Common myeloid progenitor, CD34-positive (primary cell): Measurements from ENCODE around the gene SYNGR3.

Source experiments
- CTCF ChIA-PET: fragments of 350-600 bp; sonication (Branson Sonifier 250); formaldehyde crosslinking; loops from one replicate; lab custom pipeline; 2021; ENCODE audit warnings: antibody characterized with exemption; lab: Charles Lee
- POLR2A ChIA-PET: fragments of 350-600 bp; sonication (Branson Sonifier 250); formaldehyde crosslinking; loops from one replicate; lab custom pipeline; 2021; ENCODE audit warnings: antibody characterized with exemption; lab: Charles Lee
- DNase-seq, 3 donors: peaks; one replicate each; pipeline versions ENCODE4 v3.0.0 to v3.0.0-alpha.2; 2013
- H3K27ac ChIP-seq, 2 experiments: 1 replicate in 1 of 2; 2 replicates in 1 of 2; pipeline ENCODE4 v1.7.0; 2013; ENCODE audit warnings: inconsistent platforms in 2 of 2, low read length in 2 of 2, mild to moderate bottlenecking in 2 of 2, low read depth in 1 of 2, moderate library complexity in 1 of 2; ENCODE audit not compliant: severe bottlenecking in 2 of 2, insufficient read depth in 1 of 2, poor library complexity in 1 of 2
- H3K27me3 ChIP-seq, 5 experiments: replicated peaks in 2 of 5; 1 replicate in 3 of 5; 2 replicates in 2 of 5; pipeline versions ENCODE4 v1.6.1 to v1.7.0; 2013; ENCODE audit warnings: low read length in 4 of 5, mild to moderate bottlenecking in 2 of 5, moderate library complexity in 2 of 5, inconsistent platforms in 1 of 5; ENCODE audit not compliant: insufficient read depth in 5 of 5, control insufficient read depth in 4 of 5
- H3K36me3 ChIP-seq, 4 experiments: 1 replicate in 2 of 4; 2 replicates in 2 of 4; pipeline versions ENCODE4 v1.6.1 to v1.7.0; 2013; ENCODE audit warnings: low read length in 3 of 4, control low read depth in 1 of 4, mild to moderate bottlenecking in 1 of 4; ENCODE audit not compliant: control insufficient read depth in 4 of 4, insufficient read depth in 4 of 4
- H3K4me1 ChIP-seq, 4 experiments: 1 replicate in 3 of 4; 2 replicates in 1 of 4; pipeline versions ENCODE4 v1.6.1 to v1.7.1; 2013; ENCODE audit warnings: low read length in 3 of 4, mild to moderate bottlenecking in 3 of 4, control low read depth in 1 of 4, inconsistent platforms in 1 of 4, moderate library complexity in 1 of 4; ENCODE audit not compliant: control insufficient read depth in 4 of 4, insufficient read depth in 4 of 4; ENCODE audit errors: control extremely low read depth in 1 of 4
- H3K4me3 ChIP-seq, 7 experiments: 1 replicate in 4 of 7; 2 replicates in 3 of 7; pipeline versions ENCODE4 v1.5.1 to v1.7.0; 2013; ENCODE audit warnings: mild to moderate bottlenecking in 7 of 7, low read length in 6 of 7, moderate library complexity in 6 of 7, inconsistent platforms in 2 of 7, low read depth in 2 of 7, control low read depth in 1 of 7; ENCODE audit not compliant: insufficient read depth in 4 of 7, control insufficient read depth in 1 of 7; ENCODE audit errors: extremely low read depth in 1 of 7
- H3K9me3 ChIP-seq, 5 experiments: 1 replicate in 4 of 5; 2 replicates in 1 of 5; pipeline versions ENCODE4 v1.6.1 to v1.7.1; 2013; ENCODE audit warnings: low read length in 4 of 5, mild to moderate bottlenecking in 2 of 5, inconsistent platforms in 1 of 5, low read depth in 1 of 5, moderate library complexity in 1 of 5; ENCODE audit not compliant: control insufficient read depth in 4 of 5, insufficient read depth in 2 of 5; ENCODE audit errors: control extremely low read depth in 1 of 5
- WGBS: methylation state at CpG from one replicate; pipeline ENCODE4 v1.1.5; 2013; ENCODE audit not compliant: insufficient coverage; 5-methylcytosine and 5-hydroxymethylcytosine counted together

Gene SYNGR3

GRCh38 chr16:1964506-1965395, 25.0 kb upstream of the SYNGR3 start, which contains the start of gene RPS2:
RPS2 (minus strand) TSS chr16:1964826; CDS start chr16:1964625, 201 bp downstream.
- no peaks in the 10 kb centered on the region for H3K9me3 ChIP-seq
- peak within 1 kb of the TSS; percentile 95 to 98 for H3K27ac ChIP-seq
- H3K4me1 ChIP-seq = peaks cover 0 to 47% (median 41%) of the 10 kb centered on the region in 4 experiments
- ChIA-PET POLR2A (interaction anchor here (0.5 to 2.3 kb wide), 22 partner anchors 8 to 811 kb away, joined by 3 to 11 read pairs (median 4); partner anchors contain the start of genes FAHD1, GFER, HAGH and JPT2), CTCF (interaction anchor here (0.8 to 0.9 kb wide), 2 partner anchors 10 to 24 kb away, joined by 3 read pairs; partner anchors contain the start of gene RPL3L)
- WGBS = 0% methylated on average over 86 of the region's 97 CpGs
- peak; percentile 98 to 99 (median 99) for DNase-seq
- H3K4me3 ChIP-seq = peak within 1 kb of the TSS; percentile 62 to 96 (median 89)
- peaks cover 0 to 33% (median 23%) of the 10 kb centered on the region in 4 experiments for H3K36me3 ChIP-seq
- no peaks in the 10 kb centered on the region for H3K27me3 ChIP-seq

GRCh38 chr16:1965396-1966001, 24.3 kb upstream of the SYNGR3 start:
- H3K27ac ChIP-seq = peak overlapping the region; percentile 95 to 98
- ChIA-PET CTCF (interaction anchor here (1.0 to 1.1 kb wide), 3 partner anchors 9 to 78 kb away, joined by 3 read pairs; no protein-coding TSS in a partner anchor), POLR2A (interaction anchor here (0.6 to 2.3 kb wide), 12 partner anchors 9 to 239 kb away, joined by 3 to 11 read pairs (median 4); partner anchors contain the start of genes GFER, MSRB1 and ZNF598)
- no peaks in the 10 kb centered on the region for H3K9me3 ChIP-seq
- peaks cover 0 to 33% (median 23%) of the 10 kb centered on the region in 4 experiments for H3K36me3 ChIP-seq
- H3K27me3 ChIP-seq = no peaks in the 10 kb centered on the region
- H3K4me1 ChIP-seq = peaks cover 0 to 41% (median 34%) of the 10 kb centered on the region in 4 experiments
- no peak for DNase-seq
- H3K4me3 ChIP-seq = peak overlapping the region; percentile 62 to 96 (median 89)
- WGBS = 27% methylated on average over 22 of the region's 24 CpGs

GRCh38 chr16:1966460-1966859, 23.3 kb upstream of the SYNGR3 start, which contains the start of gene RNF151:
RNF151 (plus strand) TSS chr16:1966856; CDS start chr16:1966882, 26 bp downstream.
- CTCF ChIA-PET = interaction anchor here (1.0 to 1.1 kb wide), 3 partner anchors 10 to 77 kb away, joined by 3 read pairs; no protein-coding TSS in a partner anchor
- WGBS = 100% methylated on average over 5 of the region's 6 CpGs
- no peaks in the 10 kb centered on the region for H3K9me3 ChIP-seq
- POLR2A ChIA-PET = interaction anchor here (0.5 kb wide), 1 partner anchor 20 kb away, joined by 3 read pairs; no protein-coding TSS in a partner anchor
- H3K36me3 ChIP-seq = peaks cover 0 to 27% (median 18%) of the 10 kb centered on the region in 4 experiments
- H3K27me3 ChIP-seq = no peaks in the 10 kb centered on the region
- peak within 1 kb of the TSS in 6 of 7 experiments; percentile 62 to 96 (median 88) for H3K4me3 ChIP-seq
- no peak for DNase-seq
- peak within 1 kb of the TSS; percentile 95 to 98 for H3K27ac ChIP-seq
- H3K4me1 ChIP-seq = peaks cover 0 to 42% (median 34%) of the 10 kb centered on the region in 4 experiments

- CTCF ChIA-PET = interaction anchor here (0.5 to 1.2 kb wide), 2 partner anchors 20 to 38 kb away, joined by 3 read pairs; no protein-coding TSS in a partner anchor
- Histone ChIP-seq H3K27me3 (no peaks in the 10 kb centered on the region), H3K4me1 (peaks cover 0 to 39% (median 37%) of the 10 kb centered on the region in 4 experiments)
These were observed 21.4 kb upstream of the SYNGR3 start for GRCh38 chr16:1968146-1968953.

GRCh38 chr16:1971796-1972489, 17.8 kb upstream of the SYNGR3 start, which contains the start of gene TBL3:
TBL3 (plus strand) TSS chr16:1972053; CDS start chr16:1972165, 112 bp downstream.
- H3K4me1 ChIP-seq = peaks cover 0 to 24% (median 19%) of the 10 kb centered on the region in 4 experiments
- CTCF ChIA-PET = interaction anchor here (0.9 to 1.5 kb wide), 4 partner anchors 9 to 109 kb away, joined by 3 to 5 read pairs (median 3); partner anchors contain the start of gene NOXO1
- peak within 1 kb of the TSS; percentile 75 to 94 (median 85) for H3K4me3 ChIP-seq
- POLR2A ChIA-PET = interaction anchor here (0.8 to 1.2 kb wide), 6 partner anchors 8 to 663 kb away, joined by 3 to 5 read pairs (median 3); partner anchors contain the start of genes GFER and NDUFB10
- WGBS = under 1% methylated on average over 78 of the region's 78 CpGs
- no peaks in the 10 kb centered on the region for H3K27me3 ChIP-seq
- H3K9me3 ChIP-seq = no peaks in the 10 kb centered on the region
- DNase-seq = peak; percentile 97 to 99 (median 99)
- peaks cover 2 to 28% (median 23%) of the 10 kb centered on the region in 4 experiments for H3K36me3 ChIP-seq
- H3K27ac ChIP-seq = peak within 1 kb of the TSS; percentile 66 to 91

More at GRCh38 chr16:1968146-1968953, 21.4 kb upstream of the SYNGR3 start:
- WGBS = 92% methylated on average over 39 of the region's 41 CpGs
- no peak for DNase-seq
- Histone ChIP-seq H3K36me3 (peaks cover 0 to 8% (median 3%) of the 10 kb centered on the region in 4 experiments), H3K9me3 (no peaks in the 10 kb centered on the region), H3K4me3 (no peak overlapping the region), H3K27ac (no peak overlapping the region)
- POLR2A ChIA-PET = no interaction called here
